ENCODE results near the gene ANO6. TPM values are rescaled to one million over a fixed set of nuclear protein-coding genes. Genes with fewer than 3 reads are reported as not detected.

The ANO6 gene
- total and polyA plus RNA-seq, 8 donors = 58.0 to 79.7 (median 66.1) TPM

DNA sequence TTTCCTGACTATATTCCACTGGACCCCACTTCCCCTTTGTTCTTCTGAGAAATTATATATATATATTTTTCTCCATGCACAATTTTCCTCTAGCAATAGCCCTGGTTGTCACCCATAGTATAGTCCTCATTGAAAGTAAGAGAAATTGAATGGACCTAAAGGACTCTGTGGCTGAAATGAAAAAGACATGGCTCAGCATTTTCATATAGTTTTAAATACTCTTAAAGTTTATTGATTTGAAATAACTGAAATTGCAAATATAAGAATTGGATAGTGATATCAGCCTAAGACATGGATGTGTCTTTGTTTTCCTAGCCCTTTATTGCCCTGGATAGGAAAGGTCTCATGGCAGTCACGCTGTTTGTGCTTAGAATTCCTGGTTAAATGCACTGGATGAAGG, 113.8 kb downstream of the ANO6 start:
- TF ChIP-seq, protein P1, sequence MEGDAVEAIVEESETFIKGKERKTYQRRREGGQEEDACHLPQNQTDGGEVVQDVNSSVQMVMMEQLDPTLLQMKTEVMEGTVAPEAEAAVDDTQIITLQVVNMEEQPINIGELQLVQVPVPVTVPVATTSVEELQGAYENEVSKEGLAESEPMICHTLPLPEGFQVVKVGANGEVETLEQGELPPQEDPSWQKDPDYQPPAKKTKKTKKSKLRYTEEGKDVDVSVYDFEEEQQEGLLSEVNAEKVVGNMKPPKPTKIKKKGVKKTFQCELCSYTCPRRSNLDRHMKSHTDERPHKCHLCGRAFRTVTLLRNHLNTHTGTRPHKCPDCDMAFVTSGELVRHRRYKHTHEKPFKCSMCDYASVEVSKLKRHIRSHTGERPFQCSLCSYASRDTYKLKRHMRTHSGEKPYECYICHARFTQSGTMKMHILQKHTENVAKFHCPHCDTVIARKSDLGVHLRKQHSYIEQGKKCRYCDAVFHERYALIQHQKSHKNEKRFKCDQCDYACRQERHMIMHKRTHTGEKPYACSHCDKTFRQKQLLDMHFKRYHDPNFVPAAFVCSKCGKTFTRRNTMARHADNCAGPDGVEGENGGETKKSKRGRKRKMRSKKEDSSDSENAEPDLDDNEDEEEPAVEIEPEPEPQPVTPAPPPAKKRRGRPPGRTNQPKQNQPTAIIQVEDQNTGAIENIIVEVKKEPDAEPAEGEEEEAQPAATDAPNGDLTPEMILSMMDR (IDR thresholded peaks at IDR 0.05) = no peak
- intact Hi-C loops (cut with DNase I) = no loop called here
- Histone ChIP-seq H3K27me3 (no peaks in the 10 kb centered on the region), H3K36me3 (peaks cover 0 to 16% of the 10 kb centered on the region in 2 donors), H3K9me3 (no peaks in the 10 kb centered on the region), H3K4me3 (no peak overlapping the region), H3K4me1 (peaks cover 0 to 1% of the 10 kb centered on the region in 2 donors), H3K27ac (no peak overlapping the region)
- DNase-seq (no peak), ATAC-seq (no peak)

- Histone ChIP-seq H3K4me3 (no peak overlapping the region), H3K4me1 (no peaks in the 10 kb centered on the region), H3K9me3 (no peaks in the 10 kb centered on the region), H3K27ac (peak overlapping the region in 1 of 2 donors; percentile 2), H3K36me3 (peaks cover 0 to 16% of the 10 kb centered on the region in 2 donors), H3K27me3 (no peaks in the 10 kb centered on the region)
- ATAC-seq (no peak), DNase-seq (no peak)
- intact Hi-C loops (cut with DNase I) = no loop called here
- TF ChIP-seq, protein P1 (IDR thresholded peaks at IDR 0.05) = no peak
Measured at GRCh38 chr12:45331552-45331951, 115.7 kb downstream of the ANO6 start.

GRCh38 chr12:45334396-45334795, 118.5 kb downstream of the ANO6 start:
- intact Hi-C loops (cut with DNase I) = no loop called here
- H3K4me3 ChIP-seq = no peak overlapping the region
- no peaks in the 10 kb centered on the region for H3K4me1 ChIP-seq
- no peak for ATAC-seq
- H3K27ac ChIP-seq = no peak overlapping the region
- peaks cover 0 to 16% of the 10 kb centered on the region in 2 donors for H3K36me3 ChIP-seq
- H3K27me3 ChIP-seq = no peaks in the 10 kb centered on the region
- no peak for DNase-seq
- TF ChIP-seq, protein P1 (IDR thresholded peaks at IDR 0.05) = no peak
- H3K9me3 ChIP-seq = no peaks in the 10 kb centered on the region

DNA sequence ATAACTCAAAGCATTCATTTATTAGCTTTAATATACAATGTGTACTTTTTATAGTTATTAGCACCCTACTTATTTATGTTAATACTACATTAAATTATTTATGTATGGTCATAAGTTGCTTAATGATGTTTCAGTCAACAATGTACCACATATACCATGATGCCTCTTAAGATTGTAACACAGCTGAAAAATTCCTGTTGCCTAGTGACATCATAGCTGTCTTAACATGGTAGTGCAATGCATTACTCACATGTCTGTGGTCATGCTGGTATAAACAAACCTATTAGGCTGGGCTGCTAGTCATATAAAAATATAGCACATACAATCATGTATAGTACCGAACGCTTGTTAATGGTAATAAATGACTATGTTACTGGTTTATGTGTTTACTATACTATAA, 120.4 kb downstream of the ANO6 start:
- TF ChIP-seq, protein P1 (IDR thresholded peaks at IDR 0.05) = no peak
- intact Hi-C loops (cut with DNase I) = no loop called here
- H3K4me1 ChIP-seq = no peaks in the 10 kb centered on the region
- no peaks in the 10 kb centered on the region for H3K27me3 ChIP-seq
- no peak overlapping the region for H3K4me3 ChIP-seq
- DNase-seq = no peak
- H3K27ac ChIP-seq = no peak overlapping the region
- H3K36me3 ChIP-seq = peaks cover 0 to 16% of the 10 kb centered on the region in 2 donors
- ATAC-seq = peak; percentile 33
- no peaks in the 10 kb centered on the region for H3K9me3 ChIP-seq

DNA sequence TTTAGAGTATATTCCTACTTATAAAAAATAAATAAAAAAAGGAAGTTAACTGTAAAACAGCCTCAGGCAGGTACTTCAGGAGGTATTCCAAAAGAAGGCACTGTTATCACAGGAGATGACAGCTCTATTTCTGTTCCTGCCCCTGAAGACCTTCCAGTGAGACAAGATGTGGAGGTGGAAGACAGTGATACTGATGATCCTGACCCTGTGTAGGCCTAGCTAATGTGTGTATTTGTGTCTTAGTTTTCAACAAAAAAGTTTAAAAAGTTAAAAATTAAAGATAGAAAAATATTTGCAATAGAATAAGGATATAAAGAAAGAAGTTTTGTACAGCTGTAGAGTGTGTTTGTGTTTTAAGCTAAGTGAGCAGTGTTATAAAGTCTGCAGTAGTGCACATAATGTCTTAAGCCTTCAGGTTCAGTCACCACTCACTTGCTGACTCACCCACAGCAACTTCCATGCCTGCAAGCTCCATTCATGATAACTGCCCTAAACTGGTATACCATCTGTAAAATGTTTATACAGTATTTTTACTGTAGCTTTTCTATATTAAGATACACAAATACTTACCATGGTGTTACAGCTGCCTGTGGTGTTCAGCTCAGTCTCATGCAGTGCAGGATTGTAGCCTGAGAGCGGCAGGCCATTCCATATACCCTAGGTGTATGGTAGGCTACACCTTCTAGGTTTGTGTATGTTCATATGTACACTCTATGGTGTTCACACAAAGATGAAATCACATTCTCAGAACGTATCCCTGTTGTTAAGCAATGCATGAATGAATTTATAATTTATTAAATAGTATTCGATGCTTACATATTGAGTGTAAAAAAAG, 121.1 kb downstream of the ANO6 start:
- no peaks in the 10 kb centered on the region for H3K9me3 ChIP-seq
- TF ChIP-seq, protein P1 (IDR thresholded peaks at IDR 0.05) = no peak
- peak; percentile 62 for ATAC-seq
- no peak overlapping the region for H3K4me3 ChIP-seq
- intact Hi-C loops (cut with DNase I) = no loop called here
- no peak for DNase-seq
- H3K27ac ChIP-seq = no peak overlapping the region
- no peaks in the 10 kb centered on the region for H3K4me1 ChIP-seq
- H3K27me3 ChIP-seq = no peaks in the 10 kb centered on the region
- peaks cover 0 to 10% of the 10 kb centered on the region in 2 donors for H3K36me3 ChIP-seq
